ENCODE results near the gene NOL6.

Gene NOL6

DNA sequence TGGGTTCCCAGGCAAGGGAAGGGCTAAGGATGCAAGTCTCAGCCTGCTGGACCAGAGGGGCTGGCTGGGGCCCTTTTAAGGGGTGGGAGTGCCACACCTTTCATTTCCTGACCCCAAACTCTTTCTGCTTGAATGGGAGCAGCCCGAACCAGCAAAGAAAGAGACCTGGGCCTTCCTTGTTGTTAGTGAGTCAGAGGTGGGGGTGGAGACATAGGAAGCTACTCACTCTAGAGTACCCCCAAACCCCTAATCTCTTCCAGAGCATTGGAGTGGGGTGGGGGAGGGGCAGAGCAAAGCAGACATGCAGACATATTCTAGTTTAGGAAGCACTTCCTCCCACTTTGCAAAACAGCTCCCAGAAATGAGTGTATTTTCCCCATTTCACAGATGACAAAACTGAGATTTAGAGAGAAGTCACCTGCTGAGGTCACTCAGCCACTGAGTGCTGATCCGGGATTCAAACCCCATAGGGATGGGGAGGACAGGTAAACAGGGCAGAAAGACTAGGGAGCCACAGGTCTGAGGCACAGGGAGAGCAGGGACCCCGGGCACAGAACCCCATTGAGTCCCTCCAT is 20.4 kb downstream of the NOL6 start:
- in situ Hi-C loops (cut with MboI; ENCODE audit: low sequenced_read_pairs), result no loop called here

DNA sequence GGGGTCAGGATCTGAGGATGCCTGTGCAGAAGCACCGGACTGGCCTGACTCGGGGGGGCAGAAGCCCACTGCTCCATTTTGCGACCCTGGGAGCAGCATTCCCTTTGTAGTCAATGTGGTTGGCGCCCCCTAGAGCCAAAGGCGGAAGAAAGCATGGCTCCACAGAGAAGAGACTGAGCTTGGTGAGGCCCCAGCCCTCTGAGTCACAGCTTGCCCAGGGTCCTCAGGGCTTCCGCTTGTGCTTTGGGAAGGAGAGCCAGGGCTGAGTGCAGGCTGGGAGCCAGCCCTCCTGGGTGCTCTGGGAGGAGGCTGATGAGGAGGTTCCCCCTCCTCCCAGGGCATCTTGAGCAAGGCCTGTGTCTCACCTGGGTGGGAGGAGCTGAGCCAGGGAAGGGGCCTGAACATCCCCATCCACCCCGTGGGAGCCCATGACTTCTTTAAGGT is 20.9 kb downstream of the NOL6 start:
- in situ Hi-C loops (cut with MboI; ENCODE audit: low sequenced_read_pairs), result no loop called here

DNA sequence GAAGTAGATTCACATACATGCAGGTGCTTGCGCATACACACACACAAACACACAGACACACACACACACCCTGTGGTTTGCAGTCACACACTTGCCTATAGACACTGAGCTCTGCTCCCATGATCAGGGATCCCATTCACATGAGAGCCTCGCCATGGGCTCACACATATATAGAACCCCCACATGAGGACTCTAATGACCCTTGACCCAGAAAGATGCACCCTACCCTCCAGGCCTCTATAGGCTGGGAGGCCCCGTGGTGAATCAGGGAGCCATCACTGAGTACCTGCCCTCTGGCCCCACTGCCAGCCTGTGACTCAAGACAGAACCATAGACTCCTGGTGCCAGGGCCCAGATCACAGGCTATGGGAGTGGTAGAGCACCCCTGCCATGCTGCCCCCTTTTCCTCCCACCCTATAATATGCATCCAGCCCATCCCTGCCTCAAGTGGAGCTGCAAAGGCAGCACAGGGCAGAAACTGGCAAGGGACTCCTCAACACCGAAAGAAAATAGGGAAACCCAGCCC is 23.0 kb downstream of the NOL6 start:
- in situ Hi-C loops (cut with MboI; ENCODE audit: low sequenced_read_pairs), result no loop called here

DNA sequence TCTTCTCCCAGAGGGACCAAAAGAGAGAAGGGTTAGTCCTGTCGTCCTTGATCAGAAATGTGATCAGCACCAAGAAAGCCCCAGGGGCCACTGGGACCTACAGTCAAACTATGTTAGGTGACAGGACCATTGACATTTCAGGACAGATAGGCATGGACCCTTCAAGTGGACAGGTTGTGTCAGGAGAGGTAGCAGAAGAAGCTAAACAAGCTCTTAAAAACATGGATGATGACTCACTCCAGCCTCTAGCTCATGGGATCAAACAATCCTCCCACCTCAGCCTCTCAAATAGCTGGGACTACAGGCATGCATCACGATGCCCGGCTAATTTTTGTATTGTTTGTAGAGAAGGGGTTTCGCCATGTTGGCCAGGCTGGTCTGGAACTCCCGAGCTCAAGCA is 24.0 kb downstream of the NOL6 start:
- in situ Hi-C loops (cut with MboI; ENCODE audit: low sequenced_read_pairs), result no loop called here

DNA sequence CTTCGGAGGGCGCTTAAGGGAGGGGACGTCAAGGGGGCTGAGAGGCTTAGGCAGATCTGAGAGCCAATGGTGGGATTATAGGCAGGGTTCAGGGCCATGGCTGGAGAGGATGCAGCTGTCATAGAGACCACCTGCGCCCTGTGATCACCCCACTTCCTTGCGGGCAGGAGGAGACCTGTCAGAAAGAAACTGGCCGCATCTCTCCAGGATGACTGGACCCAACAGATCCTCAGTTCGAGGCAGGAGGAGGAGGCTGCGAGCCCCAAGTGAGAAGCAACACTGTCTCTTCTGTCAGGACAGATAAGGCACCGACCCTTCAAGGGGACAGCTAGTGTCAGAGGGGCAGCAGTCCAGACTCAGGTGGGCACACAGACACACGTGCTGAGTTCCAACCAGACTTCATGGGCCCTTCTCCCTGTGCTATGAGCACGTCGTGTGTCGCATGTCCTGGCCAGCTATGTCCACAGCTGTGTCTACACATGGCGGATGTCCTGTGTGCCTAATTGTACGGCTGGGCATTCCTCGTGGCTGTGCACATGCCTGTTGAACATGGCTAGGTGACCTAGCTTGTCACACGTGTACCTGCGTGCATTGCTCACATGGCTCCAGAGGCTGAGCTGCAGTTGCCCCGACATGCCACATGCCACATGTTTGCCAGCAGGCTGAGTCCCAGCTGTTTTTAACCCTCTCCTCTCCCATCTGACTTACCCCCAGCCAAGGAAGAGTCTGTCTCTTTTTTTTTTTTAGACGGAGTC is 25.7 kb downstream of the NOL6 start:
- in situ Hi-C loops (cut with MboI; ENCODE audit: low sequenced_read_pairs), result no loop called here

DNA sequence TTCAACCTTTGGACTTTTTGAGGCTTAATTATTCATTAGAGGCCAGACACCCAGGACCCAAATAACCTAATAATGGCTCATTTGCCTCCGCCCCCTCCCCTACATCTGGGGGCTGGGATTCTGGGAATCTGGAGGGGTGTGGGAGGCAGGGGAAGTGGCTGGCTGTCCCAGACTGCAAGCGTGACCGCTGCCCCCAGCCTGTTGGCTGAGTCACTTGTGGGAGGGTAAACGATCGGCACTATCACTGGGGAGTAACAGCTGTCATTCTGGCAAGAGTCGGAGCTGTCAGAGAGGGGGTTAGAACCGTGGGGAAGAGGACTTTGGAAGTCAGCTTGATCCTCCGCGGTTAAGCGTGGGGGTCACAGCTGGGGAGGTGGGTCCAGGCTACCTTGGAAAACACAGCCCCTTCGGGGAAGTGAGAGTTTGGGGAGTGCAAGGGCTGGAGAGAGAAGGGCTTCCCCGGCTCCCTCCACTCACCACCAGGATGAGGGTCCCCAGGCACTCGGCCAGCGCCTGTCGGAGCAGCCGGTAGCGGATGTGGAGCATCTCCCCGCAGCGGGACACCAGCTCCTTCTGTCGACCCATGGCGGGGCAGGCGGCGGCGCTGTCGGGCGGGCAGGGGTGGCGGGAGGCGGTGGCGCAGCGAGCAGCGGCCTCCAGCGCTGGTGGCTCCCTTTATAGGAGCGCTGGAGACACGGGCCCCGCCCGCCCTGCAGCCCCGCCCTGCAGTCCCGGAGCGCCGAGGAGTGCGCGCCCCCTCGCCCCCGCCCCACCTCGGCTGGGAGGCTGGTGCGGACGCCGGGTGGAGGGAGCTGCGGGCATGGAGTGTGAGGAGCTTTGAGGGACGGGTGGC is 26.6 kb downstream of the NOL6 start, which contains the start of gene AQP3:
TSS of gene AQP3 (minus strand) at position 648 of the 853 bp plus-strand sequence. CDS start at position 585, 63 bp downstream.
- in situ Hi-C loops (cut with MboI; ENCODE audit: low sequenced_read_pairs), result no loop called here

DNA sequence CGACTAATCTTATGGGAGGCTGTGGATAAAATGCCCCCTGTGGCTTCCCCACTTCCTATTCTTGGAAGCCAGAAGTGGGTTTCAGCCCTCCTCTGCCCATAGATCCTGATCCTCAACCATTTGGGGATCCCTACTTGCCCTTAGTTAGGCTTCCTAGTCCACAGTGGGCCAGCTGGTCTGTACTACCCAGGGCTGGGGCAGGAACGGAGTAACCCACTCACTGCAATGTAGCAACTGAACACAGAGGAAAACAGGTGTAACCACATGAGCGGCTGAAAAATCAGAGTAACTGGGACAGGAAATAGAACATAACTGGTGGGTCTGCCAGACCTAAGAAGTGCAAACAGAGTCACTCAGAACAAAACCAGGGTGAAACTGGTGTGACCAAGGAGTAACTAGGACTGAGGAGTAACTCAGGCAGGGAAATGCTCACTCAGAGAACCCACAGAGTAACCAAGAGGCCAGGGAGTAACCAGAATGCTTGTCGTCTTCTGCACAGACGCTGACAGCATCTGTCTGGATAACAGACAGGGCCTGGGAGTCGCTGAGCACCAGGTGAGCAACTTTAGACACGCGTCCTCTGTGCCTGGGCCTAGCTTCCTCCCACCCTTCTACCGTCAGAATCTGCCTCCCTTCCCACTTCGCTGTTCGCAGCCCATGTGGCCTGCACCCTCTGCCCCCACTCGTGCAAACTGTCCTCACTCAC is 27.3 kb downstream of the NOL6 start:
- in situ Hi-C loops (cut with MboI; ENCODE audit: low sequenced_read_pairs), result no loop called here

DNA sequence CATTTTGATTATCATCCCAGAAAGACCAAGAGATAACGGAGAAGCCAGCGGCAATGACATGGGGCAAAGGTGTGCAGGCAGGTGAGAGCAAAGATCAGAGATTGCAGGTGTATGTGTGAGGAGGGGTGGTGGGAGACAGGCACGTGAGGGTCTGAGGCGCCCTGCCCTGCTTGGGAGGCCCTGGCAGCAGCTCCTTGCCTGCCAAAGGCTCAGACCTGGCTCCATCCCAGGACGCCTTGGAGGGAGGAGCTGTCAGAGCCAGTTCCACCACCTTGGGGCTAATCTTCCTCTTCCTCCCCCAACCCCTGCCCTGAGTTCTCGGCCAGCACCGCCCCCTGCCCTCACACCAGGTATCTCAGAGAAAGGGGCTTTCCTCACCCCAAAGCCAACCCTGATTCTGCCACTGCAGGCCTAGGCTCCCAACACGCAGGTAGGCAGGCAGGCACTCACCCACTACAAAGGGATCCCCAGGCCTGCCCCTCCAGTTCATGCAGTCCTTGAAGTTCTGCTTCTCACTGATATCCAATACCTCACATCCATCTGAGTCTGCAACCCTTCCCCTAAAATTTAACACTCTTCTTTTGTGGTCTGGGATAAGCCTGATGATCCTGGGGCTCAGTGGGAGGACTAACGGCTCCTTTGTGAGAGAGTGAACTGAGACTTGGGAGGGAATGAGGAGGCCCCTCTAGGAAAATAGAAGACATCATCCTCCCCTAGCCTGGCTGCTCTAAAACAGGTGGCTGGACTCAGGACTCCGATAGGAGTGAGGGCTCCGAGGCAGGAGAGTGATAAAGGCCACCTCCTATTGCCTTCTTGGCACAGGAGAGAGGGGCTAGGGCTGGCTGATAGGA is 28.1 kb downstream of the NOL6 start:
- in situ Hi-C loops (cut with MboI; ENCODE audit: low sequenced_read_pairs), result no loop called here

DNA sequence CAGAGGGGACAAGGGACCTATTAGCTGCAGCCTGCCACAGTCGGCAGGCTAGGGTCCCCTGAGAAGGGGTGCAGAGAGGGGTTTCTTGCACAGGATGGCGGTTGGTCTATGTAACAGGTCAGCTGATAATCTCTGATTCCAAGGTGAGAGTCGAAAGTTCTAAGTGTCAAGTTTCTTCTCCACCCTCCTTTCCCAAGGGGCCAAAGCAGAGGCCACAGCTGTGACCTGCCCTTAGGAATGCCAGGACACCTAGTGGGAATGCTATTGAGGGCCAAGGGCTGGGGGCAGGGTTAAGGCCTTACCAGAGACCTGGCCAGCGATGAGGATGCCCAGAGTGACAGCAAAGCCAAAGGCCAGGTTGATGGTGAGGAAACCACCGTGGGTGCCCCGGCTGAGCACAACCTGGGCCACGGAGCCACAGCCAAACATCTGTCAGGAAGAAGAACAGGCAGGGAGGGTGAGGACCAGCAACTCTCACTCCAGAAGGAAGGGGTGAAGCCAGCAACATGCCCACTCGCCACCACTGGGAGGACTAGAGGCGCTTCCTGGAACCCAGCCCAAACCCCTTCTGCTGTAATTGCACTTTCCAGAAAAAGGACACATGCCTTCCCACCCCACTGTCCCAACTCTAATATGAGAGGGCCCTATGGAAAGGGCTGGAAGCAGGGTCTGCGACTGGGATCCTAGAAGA is 30.1 kb downstream of the NOL6 start:
- in situ Hi-C loops (cut with MboI; ENCODE audit: low sequenced_read_pairs), result no loop called here

DNA sequence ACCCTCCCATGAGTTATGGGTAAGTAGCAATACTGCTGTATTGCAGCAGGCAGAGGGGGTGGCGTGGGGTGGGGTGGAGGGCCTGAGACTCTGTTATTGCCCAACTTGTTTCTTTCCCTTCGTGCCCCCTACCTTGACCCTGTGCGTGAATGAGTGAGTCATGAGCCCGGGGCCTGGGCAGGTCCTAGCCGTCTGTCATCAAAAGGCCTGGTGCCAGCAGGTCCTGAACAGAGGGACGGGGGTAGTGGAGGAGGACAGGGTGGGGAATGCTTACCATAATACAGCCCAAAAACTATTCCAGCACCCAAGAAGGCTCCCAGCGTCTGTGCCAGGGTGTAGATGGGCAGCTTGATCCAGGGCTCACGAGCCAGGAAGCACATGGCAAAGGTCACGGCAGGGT is 30.7 kb downstream of the NOL6 start:
- in situ Hi-C loops (cut with MboI; ENCODE audit: low sequenced_read_pairs), result no loop called here

DNA sequence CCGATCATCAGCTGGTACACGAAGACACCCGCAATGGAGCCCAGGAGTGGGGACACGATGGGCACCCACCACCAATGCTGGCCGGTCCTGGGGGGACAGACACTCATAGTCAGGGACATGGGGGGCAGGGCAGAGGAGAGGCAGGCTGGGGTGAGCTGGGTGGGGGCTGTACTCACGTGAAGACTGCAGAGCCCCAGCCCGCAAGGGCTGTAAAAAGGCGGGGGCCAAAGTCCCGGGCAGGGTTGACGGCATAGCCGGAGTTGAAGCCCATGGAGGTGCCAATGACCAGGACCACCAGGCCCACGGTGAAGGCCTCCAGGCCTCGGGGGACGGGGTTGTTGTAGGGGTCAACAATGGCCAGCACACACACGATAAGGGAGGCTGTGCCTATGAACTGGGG is 31.6 kb downstream of the NOL6 start:
- in situ Hi-C loops (cut with MboI; ENCODE audit: low sequenced_read_pairs), result no loop called here

DNA sequence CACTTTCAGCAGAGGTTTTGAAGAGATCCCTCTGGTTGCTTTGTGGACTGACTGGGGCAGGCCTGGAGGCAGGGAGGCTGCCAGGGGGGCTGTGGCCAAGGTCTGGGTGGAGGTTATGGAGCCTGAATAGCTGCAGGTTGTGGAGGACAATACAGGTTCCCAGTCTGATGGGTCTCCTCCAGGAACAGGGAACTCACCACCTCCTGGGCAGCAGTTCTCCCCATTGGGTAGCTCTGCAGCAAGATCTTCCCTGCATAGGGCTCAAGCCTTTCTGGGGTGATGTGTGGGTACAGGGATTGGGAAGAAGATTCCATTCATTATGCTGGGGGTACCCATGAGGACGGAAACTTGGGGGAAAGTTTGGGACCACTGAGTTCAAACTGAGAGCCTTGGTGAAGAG is 33.1 kb downstream of the NOL6 start:
- in situ Hi-C loops (cut with MboI; ENCODE audit: low sequenced_read_pairs), result no loop called here

DNA sequence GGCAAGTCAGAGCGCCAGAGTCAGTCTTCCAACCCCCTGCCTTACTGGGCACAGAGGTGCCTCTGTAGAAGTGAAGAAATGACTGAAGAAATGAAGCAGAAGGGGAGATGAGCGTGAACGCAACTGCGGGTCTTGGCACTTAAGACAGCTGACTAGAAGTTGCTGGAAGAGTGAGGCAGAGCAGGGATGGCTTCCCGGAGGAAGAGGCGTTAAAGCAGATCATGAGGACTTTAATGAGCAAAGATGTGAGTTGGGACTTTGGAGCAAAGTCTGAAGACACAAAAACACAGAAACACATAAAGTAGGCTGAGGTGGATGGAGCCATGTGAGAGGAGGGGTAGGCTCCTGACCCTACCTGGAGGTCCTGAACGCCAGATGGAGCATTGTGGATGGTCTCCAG is 33.5 kb downstream of the NOL6 start:
- in situ Hi-C loops (cut with MboI; ENCODE audit: low sequenced_read_pairs), result no loop called here

DNA sequence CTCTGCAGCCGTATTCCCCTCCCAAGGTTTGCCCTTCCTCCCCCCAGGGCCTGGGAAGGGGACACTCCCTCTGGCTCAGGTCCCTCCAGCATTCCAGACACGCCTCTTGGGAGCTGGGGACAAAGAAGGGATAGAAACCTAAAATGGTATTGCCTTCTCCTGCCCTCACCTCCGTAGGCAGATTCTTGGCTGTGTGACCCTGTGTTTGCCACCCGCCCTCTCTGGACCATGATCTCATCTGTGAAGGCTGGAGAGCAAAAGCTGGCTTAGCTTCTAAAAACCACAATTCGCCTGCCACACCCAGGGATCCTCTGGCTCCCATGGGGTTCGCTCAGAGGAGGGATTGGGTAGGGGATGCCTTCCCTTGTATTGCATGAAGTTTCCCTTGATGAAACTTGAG is 34.0 kb downstream of the NOL6 start:
- in situ Hi-C loops (cut with MboI; ENCODE audit: low sequenced_read_pairs), result no loop called here

DNA sequence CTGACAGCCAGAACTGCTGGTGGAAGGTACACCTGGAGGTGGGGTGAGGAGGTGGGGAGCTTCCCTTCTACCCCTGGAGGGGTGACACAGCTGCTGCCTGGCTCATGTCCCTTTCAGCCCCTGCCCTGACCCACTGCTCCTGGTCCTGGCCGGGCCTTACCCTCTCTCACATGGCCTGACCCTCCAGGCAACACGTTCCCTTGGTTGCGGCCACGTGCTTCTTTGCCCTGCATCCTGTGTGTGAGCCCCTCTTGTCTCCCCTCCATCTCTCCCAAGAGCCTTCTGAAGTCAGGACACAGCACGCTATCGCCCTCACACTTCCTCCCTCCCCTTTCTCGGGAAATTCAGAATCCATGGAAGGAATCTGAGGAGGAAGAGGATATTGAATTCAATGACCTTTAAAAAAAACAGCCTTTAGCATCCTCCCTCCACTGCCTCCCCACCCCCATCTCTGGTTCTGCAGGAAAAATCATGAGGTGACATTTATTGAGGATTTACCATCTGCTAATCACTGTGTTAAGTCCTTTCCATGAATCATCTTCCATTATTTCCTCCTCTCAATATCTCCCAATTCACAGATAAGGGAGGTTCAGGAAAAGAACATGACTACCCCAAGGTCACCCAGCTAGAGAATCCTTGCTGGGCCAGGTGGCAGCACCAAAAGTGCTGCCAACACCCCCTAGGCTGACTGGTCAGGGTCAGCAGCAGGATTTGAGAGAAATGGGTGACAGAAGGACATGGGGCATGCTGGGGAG is 34.6 kb downstream of the NOL6 start:
- in situ Hi-C loops (cut with MboI; ENCODE audit: low sequenced_read_pairs), result no loop called here

DNA sequence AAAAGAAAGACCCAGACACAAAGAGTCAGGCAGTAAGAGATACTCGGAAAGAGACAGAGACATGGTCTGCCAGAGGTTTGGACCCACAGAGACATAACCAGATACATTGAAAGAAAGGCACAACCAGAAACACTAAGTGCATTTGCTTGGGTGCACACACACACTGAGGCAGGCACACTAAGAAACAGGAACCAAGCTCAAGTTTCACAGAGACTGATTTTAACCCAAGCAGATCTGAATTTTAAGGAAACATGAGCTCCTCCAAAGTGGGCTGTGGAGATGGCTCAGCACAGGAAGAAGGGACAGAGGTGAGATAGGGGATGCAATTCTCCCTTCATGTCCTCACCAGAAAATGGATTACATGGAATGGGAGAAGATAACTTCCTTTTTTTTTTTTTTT is 35.8 kb downstream of the NOL6 start:
- in situ Hi-C loops (cut with MboI; ENCODE audit: low sequenced_read_pairs), result no loop called here

DNA sequence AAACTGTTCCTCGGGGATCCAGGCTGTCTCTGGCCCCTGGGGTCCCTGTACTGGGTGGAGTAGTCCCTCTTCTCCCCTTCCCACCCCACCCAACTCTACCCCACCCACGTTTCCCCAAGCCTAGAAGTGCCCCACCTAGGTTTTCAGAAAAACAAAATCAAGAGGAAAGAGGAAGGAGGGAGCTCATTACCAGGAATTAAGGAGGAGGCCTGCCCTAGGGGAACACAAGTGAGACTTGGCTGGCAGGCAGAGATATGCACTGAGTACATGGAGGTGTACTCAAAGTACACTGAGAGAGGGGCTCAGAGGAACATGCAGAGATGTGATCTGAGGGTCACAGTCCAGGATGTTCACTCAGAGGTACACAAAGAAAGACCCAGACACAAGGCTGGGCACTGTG is 36.5 kb downstream of the NOL6 start:
- in situ Hi-C loops (cut with MboI; ENCODE audit: low sequenced_read_pairs), result no loop called here

DNA sequence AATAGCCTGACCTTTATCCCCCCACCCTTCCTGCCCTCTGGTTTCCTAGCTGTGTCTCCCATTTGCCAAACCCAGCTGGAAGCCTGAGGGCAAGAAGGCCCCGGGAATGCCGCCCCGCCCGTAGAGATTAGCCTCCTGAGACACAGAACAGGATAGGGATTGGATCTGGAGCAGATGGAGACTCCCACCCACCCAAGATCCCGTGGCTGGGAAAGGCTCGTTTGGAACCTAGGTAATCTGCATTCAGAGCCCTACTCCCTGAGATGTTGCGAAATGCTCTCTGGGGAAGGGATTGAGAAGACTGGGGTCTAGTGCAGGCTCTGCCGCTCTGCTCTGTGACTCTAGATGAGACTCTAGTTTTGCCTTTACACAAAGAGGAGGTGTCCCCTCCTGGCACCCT is 37.3 kb downstream of the NOL6 start:
- in situ Hi-C loops (cut with MboI; ENCODE audit: low sequenced_read_pairs), result no loop called here

DNA sequence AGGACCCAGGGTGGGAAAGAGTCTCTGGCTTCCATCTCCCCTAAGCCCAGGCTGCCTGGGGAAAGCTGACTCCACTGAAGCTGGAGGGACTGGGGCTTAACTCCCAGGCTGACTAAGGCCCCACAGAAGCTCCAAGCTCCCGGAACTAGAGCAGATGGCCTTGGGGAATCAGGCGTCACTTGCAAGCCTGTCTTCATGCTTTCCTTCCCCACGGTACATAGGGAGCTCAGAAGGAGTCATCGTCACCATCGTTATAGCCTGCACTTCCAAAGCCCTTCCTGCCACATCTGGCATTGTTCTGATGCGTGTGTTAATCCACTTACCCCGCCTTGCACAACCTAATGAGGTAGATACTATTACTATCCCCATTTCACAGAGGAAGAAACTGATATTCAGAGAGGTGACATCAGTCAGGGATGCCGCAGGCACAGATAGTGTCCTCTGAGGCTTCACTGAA is 37.9 kb downstream of the NOL6 start:
- in situ Hi-C loops (cut with MboI; ENCODE audit: low sequenced_read_pairs), result no loop called here

All from HL-60/S4 treated with phorbol 12-myristate 13-acetate at 8.2 ng/mL for 4 days and 3 days (cell line).